ENCODE data around the gene TBC1D1.
A peak's percentile ranks its signal among the peaks of the same experiment; 100 is the strongest.

Gene TBC1D1

GRCh38 chr4:38107818-38108217 is 216.9 kb downstream of the TBC1D1 start:
- no peak for DNase-seq

- no peak for DNase-seq
These were observed 218.5 kb downstream of the TBC1D1 start for GRCh38 chr4:38109370-38109769.

DNA sequence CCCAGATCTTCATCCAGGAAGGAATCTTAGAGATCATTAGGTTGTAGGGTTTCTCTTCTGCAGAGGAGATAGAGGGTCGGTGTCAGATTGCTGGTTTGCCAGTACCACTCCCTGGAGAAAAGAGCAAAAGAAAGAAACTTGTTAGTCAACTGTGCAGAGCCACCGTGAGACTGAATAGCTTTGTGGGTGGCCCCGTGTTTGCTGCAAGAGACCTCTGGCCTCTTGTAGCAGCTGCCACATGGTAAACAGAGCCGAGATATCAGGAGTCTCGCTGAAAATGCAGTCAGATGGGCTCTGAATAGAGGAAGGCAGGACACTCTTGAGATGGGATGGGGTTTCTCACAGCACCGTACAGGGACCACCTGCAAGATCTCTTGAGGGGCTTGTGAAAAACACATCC is 219.0 kb downstream of the TBC1D1 start:
- no peak for DNase-seq

DNA sequence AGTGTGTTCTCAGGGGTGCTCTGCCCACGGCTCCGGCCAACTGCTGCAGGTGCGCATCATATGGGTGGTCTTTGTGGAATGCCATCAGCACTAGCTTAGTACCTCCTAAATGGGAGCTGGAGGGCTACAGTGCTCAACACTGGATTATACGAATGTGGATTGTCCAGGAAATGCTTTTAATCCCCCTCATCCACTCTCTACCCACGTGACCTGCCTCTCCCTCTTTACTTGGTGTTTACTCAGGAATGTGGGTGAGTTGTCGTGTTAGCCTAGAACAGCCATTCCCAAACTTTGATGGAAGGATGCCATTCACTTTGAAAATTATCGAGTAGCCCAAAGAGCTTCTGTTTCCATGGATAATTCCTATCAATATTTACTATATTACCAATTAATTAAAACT is 220.1 kb downstream of the TBC1D1 start:
- DNase-seq: no peak

DNA sequence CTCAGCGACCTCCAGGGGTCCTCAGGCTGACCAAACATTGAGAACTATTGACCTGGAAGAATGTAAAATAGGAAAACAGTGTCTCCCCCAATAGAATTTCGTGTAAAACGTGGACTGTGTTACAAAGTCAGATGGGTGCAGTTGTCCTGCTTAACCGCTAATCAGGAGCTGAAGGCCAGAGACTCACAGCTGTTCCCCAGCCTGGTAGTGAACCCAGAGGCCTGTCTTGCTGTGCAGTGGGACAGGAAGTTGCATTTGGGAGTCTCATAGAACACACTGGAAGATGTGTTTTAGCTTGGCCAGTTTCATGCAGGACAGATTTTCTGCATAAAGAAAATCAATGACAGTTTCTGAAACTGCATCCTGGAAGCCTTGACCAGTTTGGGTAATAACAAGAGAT is 220.8 kb downstream of the TBC1D1 start:
- no peak for DNase-seq

DNA sequence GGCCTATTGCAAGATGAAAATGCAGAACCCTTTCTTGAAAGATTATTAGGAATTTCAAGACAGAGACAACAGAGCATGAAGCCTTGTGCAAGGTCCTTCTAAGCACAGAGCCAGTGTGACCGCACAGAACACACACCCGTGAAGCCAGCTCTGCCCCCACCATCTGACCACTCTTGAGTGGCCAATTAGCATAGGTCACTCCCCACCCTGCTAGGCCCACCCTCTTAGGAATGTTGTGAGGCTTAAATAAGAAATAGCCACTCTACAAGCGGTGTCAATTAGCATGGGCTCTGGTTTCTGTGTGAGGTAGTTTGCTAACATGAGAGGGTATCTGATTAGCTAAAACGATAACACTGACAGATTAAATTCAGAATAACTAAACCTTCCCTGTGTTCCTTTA is 222.2 kb downstream of the TBC1D1 start:
- no peak for DNase-seq

GRCh38 chr4:38113551-38113950 is 222.7 kb downstream of the TBC1D1 start:
- no peak for DNase-seq

DNA sequence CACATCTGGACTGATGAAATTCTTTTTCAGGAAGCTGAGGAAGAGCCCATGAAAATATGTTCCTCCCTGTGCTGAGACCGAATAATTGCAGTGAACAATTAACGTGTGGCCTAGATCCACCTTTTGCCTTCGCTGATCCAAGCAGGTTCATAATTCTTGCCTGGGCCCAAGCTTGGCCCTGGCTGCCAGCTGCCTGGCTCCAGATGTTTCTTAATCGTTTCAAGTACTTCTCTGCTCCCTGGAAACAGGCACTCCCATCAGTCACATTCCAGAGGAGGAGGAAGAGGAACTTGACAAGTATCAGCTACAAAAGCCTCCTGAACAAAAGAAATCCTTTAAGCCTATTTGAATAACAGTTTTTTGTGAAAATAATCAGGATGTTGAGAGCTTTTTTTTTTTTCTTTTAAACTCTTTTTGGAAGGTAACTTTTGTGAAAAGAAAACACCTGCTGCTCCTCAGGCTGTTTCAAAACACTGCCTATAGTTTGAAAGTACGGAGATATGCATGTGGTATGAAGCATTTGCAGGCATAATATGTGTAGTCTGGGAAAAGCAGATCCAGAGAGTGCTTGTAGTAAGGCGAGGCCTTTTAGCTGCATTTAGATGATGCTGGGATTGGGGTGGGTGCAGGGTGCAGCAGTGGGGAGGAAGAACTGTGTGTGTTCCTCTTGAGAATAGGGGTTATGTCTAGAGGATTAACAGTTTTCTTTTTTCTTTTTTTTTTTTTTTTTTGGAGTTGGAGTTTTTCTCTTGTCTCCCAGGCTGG is 223.7 kb downstream of the TBC1D1 start:
- no peak for DNase-seq

- DNase-seq: no peak
These were observed 224.7 kb downstream of the TBC1D1 start for GRCh38 chr4:38115601-38116000.

GRCh38 chr4:38117591-38117990 is 226.7 kb downstream of the TBC1D1 start:
- DNase-seq: no peak

GRCh38 chr4:38119668-38120385 is 228.9 kb downstream of the TBC1D1 start:
- no peak for DNase-seq

GRCh38 chr4:38120772-38121171 is 229.9 kb downstream of the TBC1D1 start:
- DNase-seq: no peak

GRCh38 chr4:38122060-38122459 is 231.2 kb downstream of the TBC1D1 start:
- DNase-seq: no peak

DNA sequence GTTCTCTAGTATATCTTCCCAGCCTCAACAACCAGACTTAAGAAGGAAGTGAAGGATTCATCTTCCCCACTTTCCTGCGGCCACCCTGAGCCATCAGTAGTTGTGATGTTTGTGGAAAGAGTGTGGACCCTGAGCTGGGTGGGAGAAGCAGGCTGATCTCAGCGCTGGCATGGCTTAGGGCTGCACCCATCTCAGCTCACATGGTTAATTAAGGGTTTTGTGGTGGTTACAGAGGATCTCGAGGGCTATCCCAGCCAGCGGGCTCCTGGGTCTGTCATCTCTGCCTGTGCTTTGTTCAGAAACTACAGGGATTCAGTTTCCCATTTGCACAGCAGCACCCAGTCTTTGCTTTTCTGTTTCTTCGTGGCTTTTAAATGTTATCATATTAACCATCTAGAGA is 232.7 kb downstream of the TBC1D1 start:
- no peak for DNase-seq

DNA sequence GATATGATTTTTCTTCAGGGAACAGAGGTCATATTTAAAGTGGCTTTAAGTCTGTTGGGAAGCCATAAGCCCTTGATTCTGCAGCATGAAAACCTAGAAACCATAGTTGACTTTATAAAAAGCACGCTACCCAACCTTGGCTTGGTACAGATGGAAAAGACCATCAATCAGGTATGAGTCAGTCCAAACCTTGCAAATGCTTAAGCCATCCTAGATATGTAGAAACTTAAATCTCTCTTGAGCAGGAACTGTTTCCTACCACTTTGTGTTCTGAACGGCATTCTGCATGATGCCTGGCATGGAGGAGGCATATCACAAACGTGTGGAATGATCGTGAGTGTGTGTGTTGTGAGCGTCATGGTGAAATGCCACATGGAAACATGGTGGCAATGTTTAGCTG is 234.1 kb downstream of the TBC1D1 start:
- DNase-seq: no peak

DNA sequence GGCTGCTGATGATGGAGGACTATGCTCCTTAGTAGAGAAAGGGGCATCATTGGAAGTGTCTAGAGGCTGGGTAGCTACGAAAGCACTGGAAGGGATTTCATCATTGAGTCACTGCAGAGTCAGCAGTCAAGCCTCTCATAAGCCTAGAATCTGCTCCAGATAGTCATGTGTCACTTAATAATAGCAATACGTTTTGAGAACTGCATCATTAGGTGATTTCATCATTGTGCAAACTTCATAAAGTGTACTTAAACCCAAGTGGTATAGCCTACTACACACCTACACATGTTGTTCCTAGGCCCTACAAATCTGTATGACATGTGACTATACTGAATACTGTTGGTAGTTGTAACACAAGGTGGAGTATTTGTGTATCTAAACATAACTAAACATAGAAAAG is 234.9 kb downstream of the TBC1D1 start:
- DNase-seq: no peak

DNA sequence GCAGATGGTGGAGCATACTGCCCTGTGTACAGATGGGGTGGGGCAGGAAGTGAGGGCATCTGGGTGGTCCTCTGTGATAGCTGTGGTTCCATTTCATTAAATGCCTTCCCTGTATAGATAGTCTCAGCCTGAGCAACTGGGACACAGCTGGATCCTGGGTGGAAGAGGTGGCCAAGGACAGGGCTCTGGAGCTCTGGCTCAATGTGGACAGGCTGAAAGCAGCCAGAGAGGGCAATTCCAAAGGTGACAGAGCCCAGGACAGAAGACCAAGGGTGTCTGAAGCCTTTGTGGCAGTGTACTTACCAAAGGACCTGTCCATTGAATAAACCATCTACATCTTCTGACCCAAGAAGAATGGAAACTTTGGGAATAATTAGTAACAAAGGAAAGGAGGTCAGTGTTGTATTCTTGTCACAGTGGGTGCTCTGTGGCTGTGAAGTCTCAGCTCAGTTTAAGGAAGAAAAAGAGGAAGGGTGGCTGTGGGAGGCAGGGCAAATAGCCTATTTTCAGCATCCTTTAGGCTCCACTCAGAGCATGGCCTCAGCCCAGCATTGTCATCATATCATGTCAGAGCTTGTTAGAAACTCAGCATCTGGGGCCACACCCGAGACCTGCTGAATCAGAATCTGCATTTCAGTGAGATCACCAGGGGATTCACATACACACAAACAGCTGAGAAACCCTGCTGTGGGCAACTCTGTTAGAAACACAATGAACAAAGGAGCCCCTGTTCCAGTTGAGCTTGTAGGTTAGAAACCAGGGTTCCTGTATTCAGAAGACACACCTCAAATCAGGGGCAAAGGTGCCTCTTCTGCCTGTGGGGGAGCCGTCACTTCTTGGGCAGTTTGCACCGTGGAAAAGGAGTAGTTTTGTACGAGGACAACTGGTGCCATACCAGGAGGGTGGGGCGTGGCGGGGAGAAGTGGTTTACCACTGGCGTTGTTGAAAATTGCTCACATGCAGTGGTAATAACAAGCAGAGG is 237.9 kb downstream of the TBC1D1 start:
- peak; percentile 75 for DNase-seq

DNA sequence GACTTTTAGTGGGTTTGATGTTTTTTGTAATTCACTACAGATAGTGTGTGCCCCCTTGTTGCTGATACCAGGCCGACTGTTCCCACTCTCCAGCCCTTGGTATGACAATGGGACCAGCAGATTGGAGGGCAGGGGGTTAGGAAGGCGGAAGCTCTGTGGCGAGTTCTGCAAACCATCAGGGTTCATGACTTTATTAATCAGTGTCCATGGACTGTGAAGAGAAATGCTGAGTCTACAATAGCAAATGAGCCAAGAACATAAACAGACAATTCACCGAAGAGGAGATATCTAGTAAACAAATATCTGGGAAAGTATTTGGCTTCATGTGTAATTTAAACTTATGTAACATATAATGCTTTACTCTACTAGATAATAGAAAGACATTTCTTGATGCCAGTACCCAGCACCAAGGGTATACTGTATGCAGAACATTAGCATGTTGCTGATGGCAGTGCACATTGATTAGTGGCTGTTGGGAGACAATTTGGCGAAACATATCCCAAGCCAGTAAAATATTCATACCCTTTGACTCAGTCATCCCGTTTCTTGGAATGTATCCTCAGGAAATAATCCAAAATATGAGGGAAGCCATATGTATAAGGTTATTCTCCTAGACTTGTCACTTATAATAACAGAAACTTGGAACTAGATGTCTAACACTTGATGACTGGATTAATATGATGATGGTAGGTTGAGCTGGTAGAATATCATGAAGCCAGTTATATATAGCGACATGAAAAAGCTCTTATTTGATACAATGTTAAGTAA is 238.8 kb downstream of the TBC1D1 start:
- DNase-seq: no peak

- no peak for DNase-seq
These were observed 240.0 kb downstream of the TBC1D1 start for GRCh38 chr4:38130884-38131283.

GRCh38 chr4:38131371-38132091 is 240.6 kb downstream of the TBC1D1 start:
- DNase-seq: peak; percentile 82

DNA sequence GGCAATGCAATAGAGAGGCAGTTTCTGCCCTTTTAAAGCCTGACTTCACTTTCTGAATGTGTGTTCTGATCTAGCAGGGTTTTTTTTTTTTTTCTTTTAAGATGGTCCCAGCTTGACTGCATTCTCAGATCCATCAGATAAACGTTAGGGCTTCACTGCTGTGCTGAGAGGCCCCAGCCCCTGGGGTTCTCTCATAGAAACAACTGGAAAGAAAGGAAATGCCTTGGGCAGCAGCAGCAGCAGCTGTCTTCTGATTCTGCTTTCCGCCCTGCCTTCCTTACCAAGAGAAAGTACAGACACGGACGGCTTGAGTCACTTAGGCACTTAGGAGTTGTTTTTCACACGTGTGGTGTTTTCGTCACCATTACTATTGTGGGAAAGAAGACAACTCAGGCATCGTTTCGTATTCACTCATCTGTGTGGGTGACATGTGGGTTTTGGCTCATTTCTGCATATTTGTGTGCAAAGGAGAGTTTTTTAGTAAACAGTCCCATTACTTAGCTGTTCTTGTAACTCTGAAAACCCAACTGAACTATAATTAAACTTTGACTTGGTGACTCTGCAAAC is 241.3 kb downstream of the TBC1D1 start:
- peak; percentile 81 for DNase-seq
